A549 (cell line): ENCODE measurements around the gene C3orf18.

Experiments
- BHLHE40 ChIP-seq: IDR thresholded peaks from 2 replicates; pipeline ENCODE4 v1.6.1; 2012; ENCODE audit warnings: low read depth, low read length, inconsistent platforms
- CTCF ChIP-seq: fragments of >200 bp; sonication (Bioruptor Twin); formaldehyde crosslinking; IDR thresholded peaks from 3 replicates; pipeline ENCODE4 v1.5.1; 2016
- MAX ChIP-seq: IDR thresholded peaks from 2 replicates; pipeline ENCODE4 v1.6.1; 2012
- RAD21 ChIP-seq, 2 experiments: fragments of >200 bp in 1 of 2; sonication (Bioruptor Twin) in 1 of 2; formaldehyde crosslinking in 1 of 2; IDR thresholded peaks in 1 of 2; conservative IDR thresholded peaks in 1 of 2; 2 replicates in 1 of 2; 3 replicates in 1 of 2; pipeline ENCODE4 v1.6.1; 2012 to 2018; ENCODE audit warnings: inconsistent platforms in 1 of 2
- USF2 ChIP-seq: fragments of 450-650 bp; IDR thresholded peaks from 2 replicates; pipeline ENCODE4 v1.6.1; 2014; ENCODE audit warnings: antibody characterized with exemption

GRCh38 chr3:50604110-50604621, 36.6 kb upstream of the C3orf18 start:
- no peak for TF ChIP-seq RAD21 (conservative IDR thresholded peaks at IDR 0.05 in 1 of 2, IDR thresholded peaks at IDR 0.05 in 1 of 2)
- no peak for TF ChIP-seq CTCF
- no peak for TF ChIP-seq BHLHE40
- TF ChIP-seq USF2, result no peak
- TF ChIP-seq MAX, result no peak
